Measurements from ENCODE around the gene TXLNG. TPM values are rescaled to one million over a fixed set of nuclear protein-coding genes. Genes with fewer than 3 reads are reported as not detected.

The TXLNG gene
- 12.6 and 17.4 TPM in 2 replicates for total RNA-seq (2021)
- Bru-seq, nascent RNA = percentile 82 among the genes with signal in this experiment
- BruChase-seq, experiment 1, labeled RNA remaining after a 2-hour chase = percentile 84 among the genes with signal in this experiment
- BruChase-seq, experiment 2, labeled RNA remaining after a 6-hour chase = percentile 82 among the genes with signal in this experiment
- long read RNA-seq, full-length matches to known transcripts = 8 of 17 reads
- long read RNA-seq, partial matches to known transcripts = 6 of 17 reads
- long read RNA-seq, other reads (novel, unspliced or antisense) = 3 of 17 reads

- H3K9me3 ChIP-seq (ENCODE audit: insufficient read depth, low read depth) = no peaks in the 10 kb centered on the region
- peaks cover 4% of the 10 kb centered on the region; the same call in 1 of the 2 replicates for H3F3A ChIP-seq (ENCODE audit: insufficient read depth, low read depth)
- ChIA-PET POLR2A (ENCODE audit: unreplicated experiment) (no interaction called here), CTCF (no interaction called here)
- intact Hi-C loops (cut with micrococcal nuclease; ENCODE audit: unreplicated experiment) = loop anchor here (1.0 to 2.0 kb wide), 2 partner anchors 15 to 67 kb away; partner anchors contain the start of gene SYAP1
- BruUV-seq (replicated peaks) = no TSS peak
- peak within 1 kb of the TSS; percentile 94 for H2AFZ ChIP-seq
- TF ChIP-seq EZH2 (IDR thresholded peaks at IDR 0.05; ENCODE audit: low read depth) = no peak
- no peak for TF ChIP-seq CTCF (conservative IDR thresholded peaks at IDR 0.05)
- no peaks in the 10 kb centered on the region for H3K27me3 ChIP-seq (ENCODE audit: insufficient read depth, low read depth)
- H4K20me1 ChIP-seq (ENCODE audit: insufficient read depth) = peaks cover 21% of the 10 kb centered on the region
- H3K79me2 ChIP-seq (ENCODE audit: low read depth) = peaks cover 46% of the 10 kb centered on the region
- H3K9me2 ChIP-seq (ENCODE audit: insufficient read depth) = no peaks in the 10 kb centered on the region
- 0 out of 2 replicates have a peak, but pooled peaks cover 5% of the 10 kb centered on the region for H3K4me1 ChIP-seq (replicated peaks; ENCODE audit: insufficient read depth)
- peak; percentile 96 to 97 for DNase-seq
- H3K4me2 ChIP-seq = peak within 1 kb of the TSS; percentile 82
- H3K4me3 ChIP-seq = peak within 1 kb of the TSS; percentile 80
- H3K27ac ChIP-seq = peak within 1 kb of the TSS; percentile 63
- no peaks in the 10 kb centered on the region for H3K36me3 ChIP-seq (ENCODE audit: low read depth)
These were observed at the start of gene TXLNG for GRCh38 chrX:16786139-16786790. Gene TXLNG (plus strand): TSS chrX:16786466. CDS start chrX:16786488, 22 bp downstream.

DNA sequence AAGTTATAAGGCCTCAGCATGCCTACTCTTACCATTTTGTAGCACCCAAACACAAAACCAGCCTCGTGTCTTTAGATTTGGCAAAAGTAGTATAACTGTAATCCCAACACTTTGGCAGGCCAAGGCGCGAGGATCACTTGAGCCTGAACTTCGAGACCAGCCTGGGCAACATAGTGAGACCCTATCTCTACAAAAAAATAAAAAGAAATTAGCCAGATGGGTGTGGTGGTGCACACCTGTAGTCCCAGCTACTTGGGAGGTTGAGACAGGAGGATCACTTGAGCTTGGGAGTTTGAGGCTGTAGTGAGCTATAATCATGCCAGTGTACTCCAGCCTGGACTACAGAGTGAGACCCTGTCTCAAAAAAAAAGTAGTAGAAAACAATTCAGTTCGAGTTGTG is 49.2 kb upstream of the TXLNG start:
- POLR2A ChIA-PET (ENCODE audit: unreplicated experiment) = no interaction called here
- Histone ChIP-seq H3K36me3 (ENCODE audit: low read depth) (no peaks in the 10 kb centered on the region; the same call in 1 of the 2 replicates), H3K9me2 (ENCODE audit: insufficient read depth) (no peaks in the 10 kb centered on the region), H3K9me3 (ENCODE audit: insufficient read depth, low read depth) (no peaks in the 10 kb centered on the region), H4K20me1 (ENCODE audit: insufficient read depth) (no peaks in the 10 kb centered on the region), H3K4me2 (no peak overlapping the region), H3K4me3 (no peak overlapping the region), H2AFZ (no peak overlapping the region), H3K4me1 (replicated peaks; ENCODE audit: insufficient read depth) (peaks cover 10% of the 10 kb centered on the region), H3F3A (ENCODE audit: insufficient read depth, low read depth) (peaks cover 15% of the 10 kb centered on the region), H3K27me3 (ENCODE audit: insufficient read depth, low read depth) (no peaks in the 10 kb centered on the region), H3K79me2 (ENCODE audit: low read depth) (no peaks in the 10 kb centered on the region), H3K27ac (no peak overlapping the region)
- CTCF ChIA-PET = no interaction called here
- TF ChIP-seq CTCF (conservative IDR thresholded peaks at IDR 0.05) (no peak), EZH2 (IDR thresholded peaks at IDR 0.05; ENCODE audit: low read depth) (no peak)
- BruUV-seq (replicated peaks) = no TSS peak
- intact Hi-C loops (cut with micrococcal nuclease; ENCODE audit: unreplicated experiment) = no loop called here
- DNase-seq = no peak

GRCh38 chrX:16739574-16739973 is 46.7 kb upstream of the TXLNG start:
- Histone ChIP-seq H3K79me2 (ENCODE audit: low read depth) (no peaks in the 10 kb centered on the region), H3F3A (ENCODE audit: insufficient read depth, low read depth) (peaks cover 15% of the 10 kb centered on the region), H3K36me3 (ENCODE audit: low read depth) (no peaks in the 10 kb centered on the region; the same call in 1 of the 2 replicates), H3K9me2 (ENCODE audit: insufficient read depth) (no peaks in the 10 kb centered on the region), H4K20me1 (ENCODE audit: insufficient read depth) (no peaks in the 10 kb centered on the region), H2AFZ (no peak overlapping the region), H3K27me3 (ENCODE audit: insufficient read depth, low read depth) (no peaks in the 10 kb centered on the region), H3K4me1 (replicated peaks; ENCODE audit: insufficient read depth) (peaks cover 10% of the 10 kb centered on the region), H3K4me3 (no peak overlapping the region), H3K27ac (peak overlapping the region; percentile 44), H3K4me2 (peak overlapping the region; percentile 43; the same call in 1 of the 2 replicates), H3K9me3 (ENCODE audit: insufficient read depth, low read depth) (no peaks in the 10 kb centered on the region)
- CTCF ChIA-PET = no interaction called here
- DNase-seq = peak in 1 of 2 experiments; percentile 87
- no TSS peak for BruUV-seq (replicated peaks)
- no peak for TF ChIP-seq EZH2 (IDR thresholded peaks at IDR 0.05; ENCODE audit: low read depth)
- no peak for TF ChIP-seq CTCF (conservative IDR thresholded peaks at IDR 0.05)
- intact Hi-C loops (cut with micrococcal nuclease; ENCODE audit: unreplicated experiment) = no loop called here
- POLR2A ChIA-PET (ENCODE audit: unreplicated experiment) = no interaction called here
